ENCODE results near the gene ANKRD13A. TPM values are rescaled to one million over a fixed set of nuclear protein-coding genes. Genes with fewer than 3 reads are reported as not detected.
A peak's percentile ranks its signal among the peaks of the same experiment; 100 is the strongest.
"Not testable (repeated sequence)": the region's sequence is repeated elsewhere in the genome, so short reads cannot be mapped to it uniquely, and the experiment has no call there.

ANKRD13A gene
- total RNA-seq, 1 donor from 2014 or later: 50.9 TPM

DNA sequence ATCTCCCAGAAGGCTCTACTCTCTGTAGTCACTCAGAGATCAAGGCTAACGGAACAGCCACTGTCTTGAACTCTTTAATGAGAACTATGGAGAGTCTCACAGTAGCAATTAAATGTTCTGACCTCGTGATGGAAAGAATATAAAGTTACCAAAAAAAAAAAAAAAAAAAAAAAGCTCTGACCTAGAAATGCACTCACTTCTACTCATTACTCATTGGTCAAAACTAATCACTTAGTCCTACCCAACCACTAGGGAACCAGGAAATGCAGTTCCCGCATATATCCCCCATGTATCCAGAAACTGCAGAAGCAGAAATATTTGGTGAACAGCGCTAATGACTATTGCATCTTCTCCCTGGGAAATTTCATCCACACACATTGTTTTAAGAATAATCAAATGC, 78.6 kb downstream of the ANKRD13A start:
- no peak for DNase-seq (ENCODE audit: low spot score)

DNA sequence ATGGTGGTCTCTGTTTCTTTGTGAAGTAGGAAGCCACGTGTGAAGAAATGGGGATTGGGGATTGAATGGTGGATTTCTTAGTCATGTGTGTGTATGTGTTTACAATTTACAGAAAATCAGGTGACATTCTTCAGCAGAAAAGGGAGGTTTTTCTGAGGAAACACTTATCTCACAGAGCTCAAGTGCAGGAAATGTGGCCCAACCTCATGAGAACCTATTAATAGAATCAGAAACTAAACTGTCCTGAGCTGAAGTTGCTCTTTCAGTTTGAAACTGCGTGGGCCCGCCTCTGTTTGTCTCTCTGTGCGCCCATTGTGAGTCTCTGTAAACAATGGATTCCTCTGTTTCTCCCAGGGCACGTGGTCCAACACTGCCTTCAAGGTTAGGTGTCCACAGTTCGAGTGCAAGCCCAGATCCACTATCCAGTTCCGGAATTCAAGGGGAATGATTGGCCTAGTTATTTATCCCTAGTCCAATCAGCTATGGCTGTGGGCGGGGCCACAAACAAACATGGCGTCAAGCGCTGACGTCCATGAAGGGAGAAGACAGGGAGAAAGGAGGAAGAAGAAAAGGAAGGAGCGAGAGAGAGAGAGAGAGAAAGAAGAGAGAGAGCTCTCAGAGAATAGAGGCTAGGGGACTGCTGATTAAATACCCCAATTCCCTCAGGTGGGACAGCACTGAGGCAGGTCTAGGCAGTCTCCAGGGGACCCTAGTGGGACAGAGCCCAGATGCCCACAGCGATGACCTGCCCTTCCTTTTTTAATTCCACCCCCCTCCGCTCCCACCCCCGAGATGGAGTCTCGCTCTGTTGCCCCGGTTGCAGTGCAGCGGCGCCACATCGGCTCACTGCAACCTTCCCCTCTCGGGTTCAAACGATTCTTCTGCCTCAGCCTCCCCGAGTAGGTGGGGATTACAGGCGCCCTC, 80.5 kb downstream of the ANKRD13A start:
- DNase-seq (ENCODE audit: low spot score): peak; percentile 47

DNA sequence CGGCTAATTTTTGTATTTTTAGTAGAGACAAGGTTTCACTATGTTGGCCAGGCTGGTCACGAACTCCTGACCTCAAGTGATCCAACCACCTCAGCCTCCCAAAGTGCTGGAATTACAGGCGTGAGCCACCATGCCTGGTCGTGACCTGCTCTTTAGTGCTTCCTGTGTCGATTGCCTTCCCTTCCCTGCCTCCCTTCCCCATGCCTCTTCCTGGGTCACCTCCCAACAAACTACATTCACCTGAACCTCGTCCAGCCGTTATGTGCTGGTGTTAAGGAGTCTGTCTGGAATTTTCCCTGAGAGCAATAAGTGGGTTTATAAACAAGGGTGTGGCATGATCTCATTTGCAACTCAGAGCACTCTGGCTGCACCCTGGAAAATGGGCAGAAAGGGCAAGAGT, 81.2 kb downstream of the ANKRD13A start:
- DNase-seq (ENCODE audit: low spot score): no peak

DNA sequence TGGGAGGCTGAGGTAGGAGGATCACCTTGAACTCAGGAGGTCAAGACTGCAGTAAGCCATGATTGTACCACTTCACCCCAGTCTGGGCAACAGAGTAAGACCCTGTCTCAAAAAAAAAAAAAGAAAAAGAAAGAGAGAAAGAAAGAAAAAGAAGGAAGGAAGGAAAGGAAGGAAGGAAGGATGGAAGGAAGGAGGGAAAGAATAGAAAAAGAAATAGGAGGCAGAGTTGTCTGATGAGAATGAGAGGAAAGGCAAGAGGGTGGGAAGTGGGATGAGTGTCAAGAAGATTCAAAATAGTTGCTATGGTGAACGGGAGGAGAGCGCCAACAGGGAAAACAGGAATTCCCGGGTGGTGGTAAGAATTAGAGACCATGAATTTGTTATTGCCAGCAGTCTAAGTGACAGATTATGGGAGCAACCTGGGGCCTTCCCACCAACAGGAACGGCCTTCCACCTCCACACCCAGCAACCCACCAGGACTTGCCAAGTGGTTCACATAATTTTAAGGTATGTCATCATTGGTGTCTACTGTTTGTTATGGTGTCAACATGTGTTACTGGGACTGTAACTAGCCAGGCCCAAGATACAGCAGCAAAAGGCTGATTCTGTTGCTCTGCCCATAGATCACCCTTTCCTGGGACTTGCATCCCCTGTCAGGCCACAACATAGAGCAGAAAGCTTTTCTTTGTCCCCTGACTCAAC, 85.2 kb downstream of the ANKRD13A start:
- no peak for DNase-seq (ENCODE audit: low spot score)

DNA sequence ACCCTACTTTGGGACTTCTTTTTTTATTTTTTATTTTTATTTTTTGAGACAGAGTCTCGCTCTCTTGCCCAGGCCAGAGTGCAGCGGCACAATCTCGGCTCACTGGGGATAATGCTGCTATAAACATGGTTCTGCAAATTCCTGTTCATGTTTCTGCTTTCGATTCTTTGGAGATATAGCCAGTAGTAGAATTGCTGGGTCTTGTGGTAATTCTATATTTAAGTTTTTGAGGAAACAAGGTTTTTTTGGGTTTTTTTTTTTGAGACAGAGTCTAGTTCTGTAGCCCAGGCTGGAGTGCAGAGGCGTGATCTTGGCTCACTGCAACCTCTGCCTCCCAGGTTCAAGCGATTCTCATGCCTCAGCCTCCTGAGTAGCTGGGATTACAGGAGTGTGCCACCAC, 89.0 kb downstream of the ANKRD13A start:
- DNase-seq (ENCODE audit: low spot score): not testable (repeated sequence)

DNA sequence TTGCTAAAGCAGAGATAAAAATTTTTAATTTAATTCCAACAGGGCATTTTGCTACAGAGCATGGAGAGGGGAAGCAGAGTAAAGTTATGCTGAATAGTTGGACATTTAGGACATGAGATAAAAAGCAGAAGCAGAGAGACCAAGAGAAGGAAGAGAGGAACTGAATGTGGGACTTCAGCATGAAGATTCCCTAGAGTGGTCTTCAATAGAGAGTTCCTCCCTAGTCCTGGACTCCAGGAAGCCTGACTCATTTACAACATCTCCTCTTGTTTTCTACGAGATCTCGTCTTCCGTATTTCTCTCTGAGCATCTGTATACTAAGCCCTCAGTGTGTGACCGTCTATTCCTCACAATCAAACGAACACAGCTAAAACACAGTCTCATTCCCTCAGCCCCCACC, 89.7 kb downstream of the ANKRD13A start:
- no peak for DNase-seq (ENCODE audit: low spot score)

Other genes starting within 250 kb of the ANKRD13A start
- gene TRPV4, start 166.0 kb upstream of the ANKRD13A start, total RNA-seq: 3.6 TPM
- 106 TPM for gene GLTP, start 118.9 kb upstream of the ANKRD13A start, total RNA-seq
- gene TCHP, start 99.2 kb upstream of the ANKRD13A start, total RNA-seq: 20.8 TPM
- gene GIT2, start 3.1 kb upstream of the ANKRD13A start, total RNA-seq: 55.5 TPM
- gene C12orf76, start 49.1 kb downstream of the ANKRD13A start, total RNA-seq: 14.1 TPM
- 21.9 TPM for gene IFT81, start 124.9 kb downstream of the ANKRD13A start, total RNA-seq